ENCODE measurements around the gene PMEL. TPM values are rescaled to one million over a fixed set of nuclear protein-coding genes. Genes with fewer than 3 reads are reported as not detected.

Gene PMEL
- polyA plus RNA-seq (2012; rRNA removed) = 1.8 and 2.7 TPM in 2 replicates
- polyA plus RNA-seq (2012; cell fraction: cytosol; rRNA removed) = 0.60 and 0.79 TPM in 2 replicates
- 5.4 and 5.5 TPM in 2 replicates for polyA plus RNA-seq (2012; cell fraction: nucleus; rRNA removed)

DNA sequence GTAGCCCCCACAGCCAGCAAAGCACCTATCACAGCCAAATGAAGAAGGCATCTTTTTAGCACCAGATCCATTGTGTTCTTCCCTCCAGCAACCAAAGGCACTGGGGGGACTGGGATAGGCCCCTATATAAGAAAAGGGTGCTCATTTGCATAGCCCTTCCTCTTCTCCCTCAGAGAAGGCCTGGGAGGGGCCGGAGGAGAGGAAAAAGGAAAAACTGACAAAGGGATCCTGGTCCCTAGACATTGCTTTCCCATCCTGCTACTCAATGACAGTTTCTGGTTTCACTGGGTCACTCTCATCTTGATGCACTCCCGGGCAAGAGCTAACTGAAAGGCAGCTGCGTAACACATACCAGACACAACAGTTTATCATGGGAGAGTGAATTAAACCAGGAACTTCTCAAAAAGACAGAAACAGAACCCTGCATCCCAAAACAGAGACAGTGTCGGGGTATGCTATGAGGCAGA lies at the start of gene PMEL:
TSS of gene PMEL (minus strand) at position 102 of the 467 bp plus-strand sequence. CDS start at position 71, 31 bp downstream.
- peak; percentile 55 for DNase-seq
- peaks cover 8% of the 10 kb centered on the region for H3F3A ChIP-seq (replicated peaks; ENCODE audit: insufficient read depth)

GRCh38 chr12:56014205-56014604 lies 48.4 kb upstream of the PMEL start:
- H3K9me3 ChIP-seq = no peaks in the 10 kb centered on the region
- ChIA-PET POLR2A (no interaction called here), CTCF (interaction anchor here (1.2 to 5.9 kb wide), 4 partner anchors 9 to 18 kb away, joined by 3 to 30 read pairs (median 7); partner anchors contain the start of gene SUOX)

More for the DNA sequence above, at the start of gene PMEL:
- H3K27me3 ChIP-seq (ENCODE audit: insufficient read depth) = no peaks in the 10 kb centered on the region
- H3K27ac ChIP-seq (ENCODE audit: low read depth in 2 of 2, low read length in 1 of 2) = peak within 1 kb of the TSS; percentile 54 to 61; a peak in 3 of 4 replicates
- peak within 1 kb of the TSS; percentile 91 for H3K4me2 ChIP-seq
- H2AFZ ChIP-seq (ENCODE audit: low read depth) = peak within 1 kb of the TSS; percentile 98
- H3K9me3 ChIP-seq = no peaks in the 10 kb centered on the region
- H3K4me3 ChIP-seq (ENCODE audit: low read depth in 2 of 2, low read length in 1 of 2) = peak within 1 kb of the TSS; percentile 89 to 93
- peak within 1 kb of the TSS; percentile 93 for H3K9ac ChIP-seq
- WGBS (ENCODE audit: low lambda C conversion rate) = 25% methylated on average over 3 of the region's 4 CpGs
- H3K4me1 ChIP-seq (ENCODE audit: control insufficient read depth in 1 of 2, insufficient read depth in 2 of 2, low read depth in 1 of 2, low read length in 1 of 2) = peaks cover 14 to 20% of the 10 kb centered on the region in 2 experiments; a peak in 3 of 4 replicates
- CTCF ChIA-PET = interaction anchor here (0.6 kb wide), 1 partner anchor 26 kb away, joined by 3 read pairs; no protein-coding TSS in a partner anchor
- TF ChIP-seq REST (IDR thresholded peaks at IDR 0.05; ENCODE audit: low read depth, low read length) = no peak
- no peak for TF ChIP-seq EP300 (IDR thresholded peaks at IDR 0.05; ENCODE audit: borderline replicate concordance in 1 of 2, low read depth in 1 of 2, low read length in 1 of 2)
- TF ChIP-seq JUND (IDR thresholded peaks at IDR 0.05) = no peak
- no peak for TF ChIP-seq NFIC (IDR thresholded peaks at IDR 0.05; ENCODE audit: borderline replicate concordance)
- TF ChIP-seq CHD2 (IDR thresholded peaks at IDR 0.05; ENCODE audit: low read length, partially characterized antibody) = no peak
- no peak for TF ChIP-seq GATA2 (CRISPR knock-in tag; IDR thresholded peaks at IDR 0.05)
- TF ChIP-seq EZH2phosphoT487 (IDR thresholded peaks at IDR 0.05; ENCODE audit: borderline replicate concordance, low read depth) = no peak
- TF ChIP-seq, protein P1, sequence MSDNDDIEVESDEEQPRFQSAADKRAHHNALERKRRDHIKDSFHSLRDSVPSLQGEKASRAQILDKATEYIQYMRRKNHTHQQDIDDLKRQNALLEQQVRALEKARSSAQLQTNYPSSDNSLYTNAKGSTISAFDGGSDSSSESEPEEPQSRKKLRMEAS (IDR thresholded peaks at IDR 0.05; ENCODE audit: low read depth) = no peak
- no peaks in the 10 kb centered on the region for H4K20me1 ChIP-seq (ENCODE audit: insufficient read depth)
- peaks cover 27% of the 10 kb centered on the region for H3K79me2 ChIP-seq (ENCODE audit: insufficient read depth)
- peaks cover 4 to 7% of the 10 kb centered on the region in 2 experiments for H3K36me3 ChIP-seq (replicated peaks in 1 of 2; ENCODE audit: control insufficient read depth in 1 of 2, insufficient read depth in 2 of 2, low read length in 1 of 2)
- POLR2A ChIA-PET = no interaction called here
- H3K9me2 ChIP-seq = no peaks in the 10 kb centered on the region

More at GRCh38 chr12:56014205-56014604, 48.4 kb upstream of the PMEL start:
- WGBS (ENCODE audit: low lambda C conversion rate) = 67% methylated on average over 2 of the region's 2 CpGs
- Histone ChIP-seq H4K20me1 (ENCODE audit: insufficient read depth) (no peaks in the 10 kb centered on the region), H3K79me2 (ENCODE audit: insufficient read depth) (no peaks in the 10 kb centered on the region), H3K27me3 (ENCODE audit: insufficient read depth) (no peaks in the 10 kb centered on the region), H2AFZ (ENCODE audit: low read depth) (no peak overlapping the region), H3K4me1 (ENCODE audit: control insufficient read depth in 1 of 2, insufficient read depth in 2 of 2, low read depth in 1 of 2, low read length in 1 of 2) (no peaks in the 10 kb centered on the region), H3K9ac (no peak overlapping the region), H3K4me3 (ENCODE audit: low read depth in 2 of 2, low read length in 1 of 2) (no peak overlapping the region), H3K4me2 (no peak overlapping the region), H3F3A (replicated peaks; ENCODE audit: insufficient read depth) (no peaks in the 10 kb centered on the region), H3K27ac (ENCODE audit: low read depth in 2 of 2, low read length in 1 of 2) (no peak overlapping the region), H3K36me3 (replicated peaks in 1 of 2; ENCODE audit: control insufficient read depth in 1 of 2, insufficient read depth in 2 of 2, low read length in 1 of 2) (no peaks in the 10 kb centered on the region), H3K9me2 (no peaks in the 10 kb centered on the region)
- TF ChIP-seq YY1 (IDR thresholded peaks at IDR 0.05; ENCODE audit: low read depth) (no peak), TAF1 (IDR thresholded peaks at IDR 0.05; ENCODE audit: borderline replicate concordance, low read depth, low read length) (no peak), REST (IDR thresholded peaks at IDR 0.05; ENCODE audit: low read depth, low read length) (no peak), RXRA (IDR thresholded peaks at IDR 0.05; ENCODE audit: borderline replicate concordance, low read depth) (no peak), JUND (IDR thresholded peaks at IDR 0.05) (no peak)
- TF ChIP-seq, protein P2, sequence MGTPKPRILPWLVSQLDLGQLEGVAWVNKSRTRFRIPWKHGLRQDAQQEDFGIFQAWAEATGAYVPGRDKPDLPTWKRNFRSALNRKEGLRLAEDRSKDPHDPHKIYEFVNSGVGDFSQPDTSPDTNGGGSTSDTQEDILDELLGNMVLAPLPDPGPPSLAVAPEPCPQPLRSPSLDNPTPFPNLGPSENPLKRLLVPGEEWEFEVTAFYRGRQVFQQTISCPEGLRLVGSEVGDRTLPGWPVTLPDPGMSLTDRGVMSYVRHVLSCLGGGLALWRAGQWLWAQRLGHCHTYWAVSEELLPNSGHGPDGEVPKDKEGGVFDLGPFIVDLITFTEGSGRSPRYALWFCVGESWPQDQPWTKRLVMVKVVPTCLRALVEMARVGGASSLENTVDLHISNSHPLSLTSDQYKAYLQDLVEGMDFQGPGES (IDR thresholded peaks at IDR 0.05; ENCODE audit: low read depth, low read length) = no peak
- no peak for DNase-seq

Measured in SK-N-SH (cell line).